Cortex of kidney (tissue), 1 donor: ENCODE measurements around the gene SPATA12.

Experiments used
- DNase-seq: peaks from one replicate; lab custom pipeline; 2025; lab: John Stamatoyannopoulos, UW

The SPATA12 gene

GRCh38 chr3:57053122-57053521, 7.3 kb upstream of the SPATA12 start:
- DNase-seq: no peak

DNA sequence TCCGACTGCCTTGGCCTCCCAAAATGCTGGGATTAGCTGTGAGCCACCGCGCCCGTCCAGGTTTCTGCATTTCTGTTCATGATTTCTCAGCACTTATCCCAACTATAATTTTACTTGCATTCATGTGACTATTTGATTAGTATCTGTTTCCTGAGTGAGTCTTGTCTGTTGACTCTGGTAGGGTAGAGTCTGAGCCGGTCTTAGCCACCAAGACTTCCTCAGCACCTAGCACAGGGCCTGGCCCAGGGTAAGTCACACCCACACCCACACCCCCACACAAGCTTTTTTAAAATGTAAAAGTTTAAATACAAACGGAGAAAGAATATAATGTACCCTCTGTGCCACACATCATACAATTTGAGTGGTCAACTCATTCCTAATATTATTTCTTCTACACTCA, 3.1 kb upstream of the SPATA12 start:
- no peak for DNase-seq

- no peak for DNase-seq
Observed at GRCh38 chr3:57059411-57059810, 1.1 kb upstream of the SPATA12 start.

GRCh38 chr3:57061556-57061955, 1.1 kb downstream of the SPATA12 start:
- DNase-seq: no peak

DNA sequence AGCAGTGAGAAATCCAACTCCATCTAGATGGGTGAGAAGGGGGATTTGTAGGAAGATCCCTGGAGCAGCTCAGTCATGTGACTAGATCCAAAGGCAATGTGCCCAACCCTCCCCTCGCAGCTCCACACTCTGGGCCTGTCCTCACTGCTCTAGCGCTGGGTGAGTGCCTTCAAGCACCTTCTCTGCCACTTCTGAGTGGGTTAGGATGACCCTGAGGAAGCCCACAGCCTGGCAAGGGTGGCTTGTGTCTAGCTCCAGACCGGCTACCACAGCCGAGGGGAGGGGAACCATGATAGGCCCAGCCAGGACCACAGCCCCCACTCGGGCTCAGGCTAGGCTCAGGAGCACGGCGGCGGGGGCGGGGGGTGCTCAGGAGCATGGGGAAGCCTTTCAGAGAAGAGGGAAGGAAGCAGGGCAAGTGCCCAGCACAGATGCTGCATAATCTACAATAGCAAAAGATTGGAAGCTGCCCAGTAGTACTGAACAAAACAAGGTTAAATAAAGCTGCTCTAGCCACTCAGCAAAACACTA, 1.7 kb downstream of the SPATA12 start:
- DNase-seq: no peak

- no peak for DNase-seq
Observed at GRCh38 chr3:57063032-57063431, 2.6 kb downstream of the SPATA12 start.

DNA sequence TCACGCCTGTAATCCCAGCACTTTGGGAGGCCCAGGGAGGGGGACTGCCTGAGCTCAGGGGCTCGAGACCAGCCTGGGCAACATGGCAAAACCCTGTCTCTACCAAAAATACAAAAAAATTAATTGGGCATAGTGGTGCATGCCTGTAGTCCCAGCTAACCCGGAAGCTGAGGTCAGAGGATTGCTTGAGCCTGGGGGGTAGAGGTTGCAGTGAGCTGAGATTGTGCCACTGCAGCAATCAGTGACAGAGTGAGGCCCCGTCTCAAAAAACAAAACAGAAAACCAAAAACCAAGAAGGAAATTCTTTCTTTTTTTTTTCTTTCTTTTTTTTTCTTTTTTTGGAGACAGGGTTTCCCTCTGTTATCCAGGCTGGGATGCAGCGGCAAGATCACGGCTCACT, 3.5 kb downstream of the SPATA12 start:
- no peak for DNase-seq

DNA sequence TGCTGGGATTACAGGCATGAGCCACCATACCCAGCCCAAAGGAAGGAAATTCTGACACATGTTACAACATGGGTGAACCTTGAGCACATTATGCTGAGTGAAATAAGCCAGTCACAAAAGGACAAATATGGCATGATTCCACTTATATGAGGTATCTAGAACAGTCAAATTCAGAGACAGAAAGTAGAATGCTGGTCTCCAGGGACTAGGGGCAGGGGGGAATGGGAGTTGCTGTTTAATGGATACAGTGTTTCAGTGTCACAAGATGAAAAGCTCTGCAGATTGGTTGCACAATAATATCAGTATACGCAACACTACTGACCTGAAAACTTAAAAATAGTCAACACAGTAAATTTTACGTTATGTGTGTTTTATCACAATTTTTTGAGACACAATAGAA, 4.1 kb downstream of the SPATA12 start:
- no peak for DNase-seq

DNA sequence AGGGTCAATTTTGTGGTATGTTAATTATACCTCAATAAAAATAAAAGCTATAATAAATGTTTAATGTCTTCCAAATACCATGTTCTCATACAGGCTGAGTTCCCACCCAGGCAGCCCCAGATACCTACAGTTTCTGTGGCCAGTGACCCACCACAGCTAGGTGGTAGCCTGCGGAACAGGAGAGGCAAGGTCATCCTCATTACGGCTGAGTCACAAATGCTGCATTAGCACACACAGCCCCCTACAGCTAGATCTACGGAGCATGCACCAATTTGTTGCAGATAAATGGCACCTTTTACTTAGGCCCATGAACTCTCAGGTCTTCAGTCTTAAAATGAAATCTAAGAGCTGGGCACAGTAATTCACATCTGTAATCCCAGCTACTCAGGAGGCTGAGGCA, 5.1 kb downstream of the SPATA12 start:
- DNase-seq: no peak

DNA sequence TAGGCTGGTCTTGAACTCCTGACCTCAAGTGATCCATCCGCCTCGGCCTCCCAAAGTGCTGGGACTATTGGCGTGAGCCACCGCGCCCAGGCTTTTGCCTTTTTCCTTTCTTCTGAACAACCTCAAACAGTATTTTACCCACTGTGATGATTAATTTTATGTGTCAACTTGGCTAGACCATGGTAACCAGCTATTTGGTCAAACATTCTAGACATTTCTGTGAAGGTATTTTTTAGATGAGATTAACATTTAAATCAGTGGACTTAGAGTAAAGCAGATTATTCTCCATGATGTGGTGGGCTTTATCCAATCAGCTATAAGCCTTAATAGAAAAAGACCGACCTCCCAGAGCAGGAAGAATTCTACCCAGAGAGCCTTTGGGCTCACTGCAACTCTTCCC, 6.0 kb downstream of the SPATA12 start:
- DNase-seq: no peak

DNA sequence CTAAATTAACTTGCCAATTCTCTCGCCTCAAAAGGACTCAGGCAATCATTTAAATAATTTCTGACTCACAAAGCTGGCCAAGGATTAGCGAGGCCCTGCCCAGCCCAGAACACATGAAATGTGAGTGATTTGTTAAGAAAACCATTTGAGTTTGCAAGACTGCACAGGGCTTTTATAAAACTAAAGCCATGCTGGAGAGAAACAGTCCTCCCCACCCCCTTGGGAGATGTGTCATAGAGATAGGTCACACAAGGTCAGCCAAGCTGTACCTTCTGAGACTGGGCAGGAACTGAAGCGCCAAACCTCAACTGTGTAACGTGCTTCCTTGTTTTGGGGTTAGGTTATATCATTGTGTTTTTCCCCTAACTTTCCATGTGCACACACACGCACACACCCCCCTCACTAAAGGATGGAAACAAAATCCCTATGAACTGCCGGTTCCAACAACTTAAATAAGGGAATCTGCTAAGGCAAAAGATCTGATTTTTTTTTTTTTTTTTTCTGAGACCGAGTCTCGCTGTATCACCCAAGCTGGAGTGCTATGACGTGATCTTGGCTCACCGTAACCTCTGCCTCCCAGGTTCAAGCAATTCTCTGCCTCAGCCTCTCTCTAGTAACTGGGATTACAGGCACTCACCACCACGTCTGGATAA, 8.1 kb downstream of the SPATA12 start:
- no peak for DNase-seq

GRCh38 chr3:57069503-57069902, 9.0 kb downstream of the SPATA12 start:
- no peak for DNase-seq

- DNase-seq: no peak
Observed at GRCh38 chr3:57073628-57074027, 13.2 kb downstream of the SPATA12 start.

DNA sequence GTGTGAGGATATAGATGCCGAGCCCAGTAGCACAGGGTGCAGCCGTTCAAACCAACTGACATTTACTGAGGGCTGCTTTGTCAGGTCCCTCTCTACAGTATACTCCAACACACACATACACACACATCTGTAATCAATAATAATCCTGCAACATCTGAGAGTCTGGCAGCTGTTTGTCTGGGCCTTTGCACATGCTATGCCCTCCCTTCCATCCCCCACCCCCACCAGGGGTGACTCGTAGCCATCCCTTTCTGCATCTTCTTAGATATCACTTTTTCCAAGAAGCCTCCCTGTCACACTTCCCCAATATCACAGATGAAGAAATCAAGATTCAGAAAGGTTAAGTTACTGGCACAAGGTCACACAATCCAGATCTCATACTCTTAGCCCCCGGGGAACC, 13.7 kb downstream of the SPATA12 start:
- no peak for DNase-seq

GRCh38 chr3:57076422-57076951, 16.0 kb downstream of the SPATA12 start:
- no peak for DNase-seq

GRCh38 chr3:57077630-57078343, 17.3 kb downstream of the SPATA12 start:
- no peak for DNase-seq

DNA sequence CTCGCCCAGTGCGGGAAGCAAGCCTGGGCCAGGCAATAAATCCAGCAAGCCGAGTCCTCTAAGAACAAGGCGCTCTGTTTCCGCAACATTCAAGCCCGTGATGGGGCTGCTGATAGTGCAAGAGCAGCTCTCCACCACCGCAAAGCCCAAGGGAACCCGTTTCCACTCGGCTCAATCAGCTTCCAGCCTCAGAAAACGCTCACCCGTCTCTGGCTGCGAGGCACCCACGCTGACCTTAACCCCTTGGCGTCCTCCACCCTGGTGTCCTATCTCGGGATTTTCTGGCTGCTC, 17.8 kb downstream of the SPATA12 start:
- DNase-seq: no peak

DNA sequence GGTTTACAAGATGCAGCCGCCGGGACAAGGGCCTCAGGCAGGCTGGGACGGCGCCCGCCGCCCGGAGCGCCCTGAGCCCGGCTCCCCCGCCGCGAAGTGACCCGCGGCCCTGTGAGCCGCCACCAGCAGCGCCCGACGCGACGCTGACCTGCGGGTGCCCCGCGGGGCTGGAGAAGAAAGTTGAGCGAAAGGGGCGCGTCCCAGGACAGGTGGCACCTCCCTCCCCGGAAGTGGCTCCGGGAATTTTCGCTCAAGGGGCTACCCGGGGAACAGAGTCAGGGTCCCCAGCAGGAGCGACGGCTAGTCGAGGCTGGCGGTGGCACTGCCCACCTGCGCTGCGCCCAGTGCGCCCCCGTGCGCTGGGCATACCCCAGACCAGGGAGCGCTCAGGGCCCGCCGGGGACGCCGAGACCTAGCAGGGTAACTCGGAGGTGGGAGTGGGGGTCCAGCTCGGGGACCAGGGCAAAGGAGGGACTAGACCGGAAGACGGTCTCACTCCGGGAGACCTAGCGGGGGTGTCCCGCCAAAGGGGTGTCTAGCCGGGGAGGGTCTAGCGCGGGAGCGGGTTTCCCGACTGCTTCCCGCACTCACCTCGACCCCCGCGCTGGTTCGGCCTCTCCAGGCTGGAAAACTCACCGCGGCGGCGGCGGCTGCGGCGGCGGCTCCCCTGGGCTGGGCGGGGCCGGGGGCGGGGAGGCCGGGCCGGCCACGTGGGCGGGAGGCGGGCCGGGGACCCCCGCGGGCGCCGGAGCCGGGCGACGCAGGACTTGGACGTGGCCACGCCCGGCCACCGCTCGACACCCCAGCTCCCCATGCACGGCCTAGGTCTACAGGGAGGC, 18.4 kb downstream of the SPATA12 start:
- DNase-seq: no peak

GRCh38 chr3:57079474-57079831, 19.0 kb downstream of the SPATA12 start:
- no peak for DNase-seq

DNA sequence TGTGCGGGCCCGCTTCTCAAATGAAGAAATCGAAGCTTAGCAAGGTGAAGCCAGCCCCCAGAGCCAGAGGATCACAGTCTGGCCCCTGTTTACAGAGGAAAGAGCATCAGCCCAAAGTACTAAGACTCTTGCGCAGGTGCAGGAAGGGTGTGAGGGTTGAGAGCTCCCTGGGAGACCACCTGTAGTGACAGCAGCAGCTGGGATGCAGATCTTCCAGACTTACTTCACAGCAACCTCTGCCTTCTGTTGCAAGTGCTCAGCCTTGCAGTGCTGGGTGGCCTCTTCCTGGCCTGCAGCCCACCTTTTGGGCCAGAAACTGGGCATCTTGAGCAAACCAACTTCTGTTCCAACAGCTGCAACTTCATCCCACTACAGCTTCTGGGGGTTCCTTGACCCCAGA, 19.7 kb downstream of the SPATA12 start:
- DNase-seq: no peak

DNA sequence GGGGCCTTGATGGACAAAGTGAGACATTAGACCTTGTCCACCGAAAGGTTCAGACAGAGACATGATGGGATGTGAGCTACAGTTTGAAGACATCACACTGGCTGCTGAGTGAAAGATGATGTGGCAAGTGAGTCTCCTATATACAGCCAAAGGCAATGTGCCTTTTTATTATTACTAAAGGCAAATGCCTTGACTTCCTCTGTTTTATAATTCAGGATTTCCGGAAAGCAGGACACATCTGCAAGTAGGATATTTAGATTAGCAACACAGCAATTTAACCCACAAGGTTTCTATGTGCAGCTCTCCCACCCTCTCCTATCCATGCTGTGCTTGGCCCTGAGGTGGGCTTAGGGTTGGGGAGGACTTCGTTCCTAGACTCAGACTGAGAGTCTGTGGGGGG, 20.7 kb downstream of the SPATA12 start:
- no peak for DNase-seq

DNA sequence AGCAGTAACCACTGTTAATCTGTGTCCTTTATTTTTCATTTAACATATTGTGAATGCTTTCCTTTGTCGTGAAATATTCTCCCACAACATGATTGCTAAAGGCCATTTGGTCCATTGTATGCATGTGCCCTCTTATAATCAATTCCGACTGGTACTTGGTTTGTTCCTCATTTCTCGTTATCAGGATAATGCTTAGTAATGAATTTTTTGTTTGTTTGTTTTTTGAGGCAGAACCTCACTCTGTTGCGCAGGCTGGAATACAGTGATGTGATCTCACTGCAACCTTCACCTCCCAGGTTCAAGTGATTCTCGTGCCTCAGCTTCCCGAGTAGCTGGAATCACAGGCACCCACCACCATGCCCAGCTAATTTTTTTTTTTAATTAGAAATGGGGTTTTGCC, 22.0 kb downstream of the SPATA12 start:
- no peak for DNase-seq
